A673 (cell line): Measurements from ENCODE around the gene MYO18A. TPM values are rescaled to one million over a fixed set of nuclear protein-coding genes. Genes with fewer than 3 reads are reported as not detected.
"Not testable (repeated sequence)": the region's sequence is repeated elsewhere in the genome, so short reads cannot be mapped to it uniquely, and the experiment has no call there.

Experiments
- BruUV-seq: library from RNA; stranded (reverse); fragments of 400-500 nt; replicated peaks from 2 replicates; lab custom pipeline; 2021; lab: Mats Ljungman, UMichigan
- CTCF ChIA-PET: fragments of 300-600 bp; sonication (Branson Sonifier 250); formaldehyde crosslinking; loops from one replicate; lab custom pipeline; 2022; ENCODE audit warnings: antibody characterized with exemption; lab: Charles Lee
- POLR2A ChIA-PET: fragments of 300-600 bp; sonication (Branson Sonifier 250); formaldehyde crosslinking; loops from one replicate; lab custom pipeline; 2022; ENCODE audit warnings: antibody characterized with exemption; ENCODE audit not compliant: low non-redundant PET; lab: Charles Lee
- DNase-seq: peaks from one replicate; pipeline ENCODE4 v3.0.0-alpha.2; 2015; ENCODE audit warnings: low spot score
- H3K27ac ChIP-seq: fragments of 200-600 bp; sonication (generic); 2 replicates; pipeline ENCODE4 v1.5.1; 2016; ENCODE audit warnings: mixed run types, low read depth, mild to moderate bottlenecking, mixed read lengths, antibody characterized with exemption, low read length; ENCODE audit not compliant: poor library complexity, severe bottlenecking
- H3K27me3 ChIP-seq: fragments of 200-600 bp; sonication (generic); replicated peaks from 2 replicates; pipeline ENCODE4 v1.6.1; 2017; ENCODE audit warnings: mixed run types, low read depth, mild to moderate bottlenecking, mixed read lengths, antibody characterized with exemption, low read length; ENCODE audit not compliant: insufficient read depth, poor library complexity
- H3K36me3 ChIP-seq: fragments of 200-600 bp; sonication (generic); 2 replicates; pipeline ENCODE4 v1.6.1; 2016; ENCODE audit warnings: mixed run types, mild to moderate bottlenecking, mixed read lengths, antibody characterized with exemption, low read length; ENCODE audit not compliant: insufficient read depth, poor library complexity, severe bottlenecking
- H3K4me1 ChIP-seq: fragments of 200-600 bp; sonication (generic); 2 replicates; pipeline ENCODE4 v1.6.1; 2017; ENCODE audit warnings: mixed run types, mild to moderate bottlenecking, mixed read lengths, antibody characterized with exemption, low read length; ENCODE audit not compliant: insufficient read depth, poor library complexity, severe bottlenecking
- H3K4me3 ChIP-seq: fragments of 200-600 bp; sonication (generic); 2 replicates; pipeline ENCODE4 v1.5.1; 2016; ENCODE audit warnings: low read depth, mixed run types, mild to moderate bottlenecking, mixed read lengths, low read length; ENCODE audit not compliant: poor library complexity, severe bottlenecking
- H3K9me3 ChIP-seq: fragments of 200-600 bp; sonication (generic); 2 replicates; pipeline ENCODE4 v1.6.1; 2016; ENCODE audit warnings: mixed run types, low read depth, mild to moderate bottlenecking, mixed read lengths, antibody characterized with exemption, low read length; ENCODE audit not compliant: poor library complexity, severe bottlenecking
- CTCF ChIP-seq: fragments of 300-800, 200-600 bp; sonication (generic); conservative IDR thresholded peaks from 2 replicates; pipeline ENCODE4 v1.5.1; 2017; ENCODE audit warnings: low read depth, mild to moderate bottlenecking, antibody characterized with exemption, low read length, moderate library complexity, mixed read lengths
- EZH2 ChIP-seq: fragments of 200-600 bp; sonication (generic); IDR thresholded peaks from 2 replicates; pipeline ENCODE4 v1.6.1; 2017; ENCODE audit warnings: borderline replicate concordance, low read depth, mild to moderate bottlenecking, mixed read lengths, antibody characterized with exemption, low read length; ENCODE audit not compliant: poor library complexity, severe bottlenecking
- intact Hi-C: fragments of 100-400 bp; cut with micrococcal nuclease; formaldehyde crosslinking; loops from one replicate; pipeline ENCODE4 v1.10.0; 2022; ENCODE audit not compliant: unreplicated experiment
- total RNA-seq: library from RNA; stranded (reverse); gene quantifications from 2 replicates; pipeline ENCODE4 v1.2.3, GENCODE V29; 2021

Gene MYO18A
- total RNA-seq, 1 experiment from 2014 or later, result 26.6 TPM

GRCh38 chr17:29089601-29090044 is 90.6 kb downstream of the MYO18A start:
- BruUV-seq, result no TSS peak
- peaks cover 17% of the 10 kb centered on the region for H3K36me3 ChIP-seq
- H3K9me3 ChIP-seq, result no peaks in the 10 kb centered on the region
- POLR2A ChIA-PET, result interaction anchor here (1.1 kb wide), 1 partner anchor 28 kb away, joined by 3 read pairs; no protein-coding TSS in a partner anchor
- H3K4me1 ChIP-seq, result peaks cover 32% of the 10 kb centered on the region
- no peaks in the 10 kb centered on the region for H3K27me3 ChIP-seq
- no peak overlapping the region for H3K4me3 ChIP-seq
- no peak for DNase-seq
- intact Hi-C loops, result no loop called here
- H3K27ac ChIP-seq, result peak overlapping the region; percentile 32
- CTCF ChIA-PET, result interaction anchor here (0.6 kb wide), 1 partner anchor 269 kb away, joined by 3 read pairs; no protein-coding TSS in a partner anchor
- TF ChIP-seq CTCF (no peak), EZH2 (no peak)

GRCh38 chr17:29088782-29089181 is 91.4 kb downstream of the MYO18A start:
- H3K4me3 ChIP-seq, POLR2A ChIA-PET, H3K36me3 ChIP-seq, intact Hi-C loops, H3K9me3 ChIP-seq, BruUV-seq, CTCF ChIA-PET, H3K27ac ChIP-seq, DNase-seq, H3K27me3 ChIP-seq: not testable (repeated sequence)
- peaks cover 38% of the 10 kb centered on the region for H3K4me1 ChIP-seq

GRCh38 chr17:29086628-29087332 is 93.4 kb downstream of the MYO18A start:
- BruUV-seq, result no TSS peak
- Histone ChIP-seq H3K4me3 (no peak overlapping the region), H3K9me3 (no peaks in the 10 kb centered on the region), H3K27ac (peak overlapping the region; percentile 25), H3K4me1 (peaks cover 36% of the 10 kb centered on the region), H3K36me3 (peaks cover 8% of the 10 kb centered on the region), H3K27me3 (no peaks in the 10 kb centered on the region)
- no peak for DNase-seq
- intact Hi-C loops, result no loop called here
- ChIA-PET POLR2A (no interaction called here), CTCF (no interaction called here)
- TF ChIP-seq EZH2 (no peak), CTCF (no peak)
